HepG2 (cell line): ENCODE data around the gene SRSF8. TPM values are rescaled to one million over a fixed set of nuclear protein-coding genes. Genes with fewer than 3 reads are reported as not detected.

Experiments used
- ARHGAP35 ChIP-seq: sonication (generic); formaldehyde crosslinking; IDR thresholded peaks from 2 replicates; pipeline ENCODE4 v1.9.0; 2022; ENCODE audit warnings: mild to moderate bottlenecking, inconsistent platforms, moderate library complexity, missing genetic modification reagents, borderline replicate concordance
- ATAD3A ChIP-seq: sonication (generic); formaldehyde crosslinking; IDR thresholded peaks from 2 replicates; pipeline ENCODE4 v1.4.0; 2020; ENCODE audit warnings: missing genetic modification reagents
- FLYWCH1 ChIP-seq: sonication (generic); formaldehyde crosslinking; IDR thresholded peaks from 2 replicates; pipeline ENCODE4 v1.8.1; 2023; ENCODE audit warnings: mild to moderate bottlenecking, missing genetic modification reagents
- HDAC2 ChIP-seq: sonication (generic); formaldehyde crosslinking; IDR thresholded peaks from 2 replicates; pipeline ENCODE4 v1.4.0; 2020; ENCODE audit warnings: missing genetic modification reagents
- HNRNPLL ChIP-seq: fragments of 200-400 bp; formaldehyde crosslinking; IDR thresholded peaks from 2 replicates; pipeline ENCODE4 v1.6.1; 2017; ENCODE audit warnings: mild to moderate bottlenecking, low read depth, low read length; ENCODE audit not compliant: poor library complexity, severe bottlenecking
- NAIF1 ChIP-seq: sonication (generic); formaldehyde crosslinking; IDR thresholded peaks from 2 replicates; pipeline ENCODE4 v1.5.0; 2020; ENCODE audit warnings: mild to moderate bottlenecking, missing genetic modification reagents, borderline replicate concordance
- NCOA1 ChIP-seq: sonication (generic); formaldehyde crosslinking; IDR thresholded peaks from 2 replicates; pipeline ENCODE4 v1.9.0; 2021; ENCODE audit warnings: missing genetic modification reagents
- RAD21 ChIP-seq: fragments of 450-650 bp; formaldehyde crosslinking; IDR thresholded peaks from 2 replicates; pipeline ENCODE4 v1.5.0; 2020; ENCODE audit warnings: mild to moderate bottlenecking
- REXO4 ChIP-seq: sonication (generic); formaldehyde crosslinking; IDR thresholded peaks from 2 replicates; pipeline ENCODE4 v1.8.0; 2022; ENCODE audit warnings: missing genetic modification reagents, mild to moderate bottlenecking, borderline replicate concordance
- SMC3 ChIP-seq: IDR thresholded peaks from 2 replicates; pipeline ENCODE4 v1.6.1; 2011; ENCODE audit warnings: low read length, improper control_type of control experiment
- SOX5 ChIP-seq: IDR thresholded peaks from 2 replicates; pipeline ENCODE4 v1.6.1; 2016; ENCODE audit warnings: borderline replicate concordance
- SP1 ChIP-seq, 2 experiments: fragments of 450-650 bp in 1 of 2; sonication (generic) in 1 of 2; formaldehyde crosslinking in 1 of 2; IDR thresholded peaks; 2 replicates each; pipeline versions ENCODE4 v1.4.0 to v1.6.1; 2016 to 2020; ENCODE audit warnings: missing genetic modification reagents in 1 of 2
- SP5 ChIP-seq: IDR thresholded peaks from 2 replicates; pipeline ENCODE4 v1.6.1; 2016; ENCODE audit warnings: low read depth, borderline replicate concordance
- ZBTB20 ChIP-seq: sonication (generic); formaldehyde crosslinking; IDR thresholded peaks from 2 replicates; pipeline ENCODE4 v1.8.1; 2023; ENCODE audit warnings: missing genetic modification reagents, low read depth, mild to moderate bottlenecking, borderline replicate concordance
- ZBTB7B ChIP-seq: sonication (generic); formaldehyde crosslinking; IDR thresholded peaks from 2 replicates; pipeline ENCODE4 v1.4.0; 2020; ENCODE audit warnings: missing genetic modification reagents
- ZBTB8A ChIP-seq: sonication (generic); formaldehyde crosslinking; IDR thresholded peaks from 2 replicates; pipeline ENCODE4 v1.4.0; 2020; ENCODE audit warnings: mild to moderate bottlenecking, low read depth, missing genetic modification reagents, borderline replicate concordance
- ZNF124 ChIP-seq: sonication (generic); formaldehyde crosslinking; IDR thresholded peaks from 2 replicates; pipeline ENCODE4 v1.4.0; 2020; ENCODE audit warnings: missing genetic modification reagents
- ZNF224 ChIP-seq: sonication (generic); formaldehyde crosslinking; IDR thresholded peaks from 2 replicates; pipeline ENCODE4 v1.5.0; 2020; ENCODE audit warnings: mild to moderate bottlenecking, missing genetic modification reagents
- ZNF33B ChIP-seq: sonication (generic); formaldehyde crosslinking; IDR thresholded peaks from 2 replicates; pipeline ENCODE4 v1.5.1; 2020; ENCODE audit warnings: mild to moderate bottlenecking, missing genetic modification reagents
- ZNF546 ChIP-seq: sonication (generic); formaldehyde crosslinking; conservative IDR thresholded peaks from 2 replicates; pipeline ENCODE4 v1.8.1; 2023; ENCODE audit warnings: mild to moderate bottlenecking, missing genetic modification reagents
- ZNF629 ChIP-seq: sonication (generic); formaldehyde crosslinking; conservative IDR thresholded peaks from 2 replicates; pipeline ENCODE4 v1.5.0; 2020; ENCODE audit warnings: missing genetic modification reagents
- ZNF7 ChIP-seq: IDR thresholded peaks from 2 replicates; pipeline ENCODE4 v1.6.1; 2016; ENCODE audit warnings: missing biosample characterization, missing genetic modification reagents
- polyA plus RNA-seq, 8 experiments: library from polyadenylated mRNA; depleted of rRNA in 3 of 8; stranded (reverse) in 7 of 8; unstranded in 1 of 8; fragments of >200 nt; fragmentation: Illumina TruSeq in 4 of 8; extraction: Trizol in 4 of 8; gene quantifications; 2 replicates each; pipeline versions ENCODE4 v1.2.1 to v1.2.3, GENCODE V29; 2011 to 2016; ENCODE audit warnings: low read depth in 4 of 8, missing spikeins in 1 of 8, mixed read lengths in 1 of 8; ENCODE audit not compliant: insufficient read depth in 1 of 8
- total RNA-seq, 5 experiments: library from RNA; depleted of rRNA; stranded (reverse); fragments of >200 nt; fragmentation: Illumina TruSeq; extraction: Trizol; gene quantifications; 2 replicates each; pipeline ENCODE4 v1.2.3, GENCODE V29; 2016; ENCODE audit warnings: low read depth in 1 of 5
- TF ChIP-seq, protein P1 (sequence below): sonication (generic); formaldehyde crosslinking; IDR thresholded peaks from 2 replicates; pipeline ENCODE4 v1.5.1; 2020; ENCODE audit warnings: missing genetic modification reagents, mild to moderate bottlenecking, borderline replicate concordance
- TF ChIP-seq, protein P2 (sequence below): IDR thresholded peaks from 2 replicates; pipeline ENCODE4 v1.6.1; 2012; ENCODE audit warnings: inconsistent platforms
- TF ChIP-seq, protein P3 (sequence below): sonication (generic); formaldehyde crosslinking; IDR thresholded peaks from 2 replicates; pipeline ENCODE4 v1.8.1; 2023; ENCODE audit warnings: mild to moderate bottlenecking, missing genetic modification reagents, borderline replicate concordance
- TF ChIP-seq, protein P4 (sequence below): IDR thresholded peaks from 2 replicates; pipeline ENCODE4 v1.6.1; 2016; ENCODE audit warnings: missing compliant biosample characterization, missing genetic modification reagents, borderline replicate concordance

The SRSF8 gene
- total and polyA plus RNA-seq, 2 of the 13 experiments (the other 11 are each of a cell fraction or from before 2014, with no cell fraction given) = 21.8 to 25.8 TPM

DNA sequence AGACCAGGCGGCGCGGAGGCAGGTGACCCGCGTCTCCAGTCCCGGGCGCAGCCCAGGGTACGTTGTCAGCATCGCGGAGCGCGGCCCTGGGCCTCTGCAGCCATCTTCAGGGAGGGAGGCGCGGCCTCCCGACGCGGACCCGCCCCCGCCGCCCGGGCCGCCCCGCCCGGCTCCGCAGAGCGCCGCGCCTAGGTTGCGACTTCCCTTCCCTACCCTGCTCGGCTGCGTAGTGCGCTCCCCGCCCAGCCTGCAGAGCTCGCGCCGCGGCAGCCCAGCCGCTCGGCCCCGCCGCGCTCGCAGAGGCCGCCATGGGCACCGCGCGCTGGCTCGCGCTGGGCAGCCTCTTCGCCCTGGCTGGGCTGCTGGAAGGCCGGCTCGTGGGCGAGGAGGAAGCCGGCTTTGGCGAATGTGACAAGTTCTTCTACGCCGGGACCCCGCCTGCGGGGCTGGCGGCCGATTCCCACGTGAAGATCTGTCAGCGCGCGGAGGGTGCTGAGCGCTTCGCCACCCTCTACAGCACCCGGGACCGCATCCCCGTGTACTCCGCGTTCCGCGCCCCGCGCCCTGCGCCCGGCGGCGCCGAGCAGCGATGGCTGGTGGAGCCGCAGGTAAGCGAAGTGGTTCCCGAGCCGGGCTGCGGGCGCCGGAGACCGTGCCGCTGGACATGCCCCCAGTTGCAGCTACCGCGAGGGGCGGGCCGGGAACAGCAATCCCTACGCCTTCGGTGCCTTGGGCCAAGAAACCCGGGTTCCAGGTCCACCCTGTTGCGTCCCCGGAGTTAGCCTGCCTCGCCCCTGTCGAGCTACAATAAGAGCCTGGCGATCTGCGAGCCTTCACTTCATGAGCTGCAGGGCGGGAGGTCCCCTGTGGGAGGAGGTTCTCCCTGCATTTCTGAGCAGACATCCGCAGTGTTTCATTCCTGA lies 23.2 kb downstream of the SRSF8 start, which contains the start of gene ENDOD1 (continued):
- TF ChIP-seq REXO4 (no peak), ZBTB20 (CRISPR knock-in tag) (no peak), ZNF33B (CRISPR knock-in tag) (no peak; the same call in 1 of the 2 replicates), ZNF224 (CRISPR knock-in tag) (no peak), SOX5 (CRISPR knock-in tag) (no peak), ZNF7 (CRISPR knock-in tag) (no peak), ZBTB7B (CRISPR knock-in tag) (no peak), ATAD3A (CRISPR knock-in tag) (no peak), ZBTB8A (CRISPR knock-in tag) (no peak), SP1 (IDR thresholded peaks at IDR 0.05) (no peak), SP1 (CRISPR knock-in tag; IDR thresholded peaks at IDR 0.05) (no peak), ZNF546 (CRISPR knock-in tag) (no peak), FLYWCH1 (CRISPR knock-in tag) (no peak), ARHGAP35 (CRISPR knock-in tag) (no peak), NCOA1 (CRISPR knock-in tag) (no peak), ZNF629 (no peak), HDAC2 (CRISPR knock-in tag) (0 out of 2 replicates have a peak, but pooled peaks have one; percentile 33), SMC3 (no peak), SP5 (CRISPR knock-in tag) (no peak), HNRNPLL (peak; percentile 84), ZNF124 (no peak), RAD21 (CRISPR knock-in tag) (no peak), NAIF1 (CRISPR knock-in tag) (no peak)
- TF ChIP-seq, protein P1, sequence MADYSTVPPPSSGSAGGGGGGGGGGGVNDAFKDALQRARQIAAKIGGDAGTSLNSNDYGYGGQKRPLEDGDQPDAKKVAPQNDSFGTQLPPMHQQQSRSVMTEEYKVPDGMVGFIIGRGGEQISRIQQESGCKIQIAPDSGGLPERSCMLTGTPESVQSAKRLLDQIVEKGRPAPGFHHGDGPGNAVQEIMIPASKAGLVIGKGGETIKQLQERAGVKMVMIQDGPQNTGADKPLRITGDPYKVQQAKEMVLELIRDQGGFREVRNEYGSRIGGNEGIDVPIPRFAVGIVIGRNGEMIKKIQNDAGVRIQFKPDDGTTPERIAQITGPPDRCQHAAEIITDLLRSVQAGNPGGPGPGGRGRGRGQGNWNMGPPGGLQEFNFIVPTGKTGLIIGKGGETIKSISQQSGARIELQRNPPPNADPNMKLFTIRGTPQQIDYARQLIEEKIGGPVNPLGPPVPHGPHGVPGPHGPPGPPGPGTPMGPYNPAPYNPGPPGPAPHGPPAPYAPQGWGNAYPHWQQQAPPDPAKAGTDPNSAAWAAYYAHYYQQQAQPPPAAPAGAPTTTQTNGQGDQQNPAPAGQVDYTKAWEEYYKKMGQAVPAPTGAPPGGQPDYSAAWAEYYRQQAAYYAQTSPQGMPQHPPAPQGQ (CRISPR knock-in tag) = no peak
- TF ChIP-seq, protein P2, sequence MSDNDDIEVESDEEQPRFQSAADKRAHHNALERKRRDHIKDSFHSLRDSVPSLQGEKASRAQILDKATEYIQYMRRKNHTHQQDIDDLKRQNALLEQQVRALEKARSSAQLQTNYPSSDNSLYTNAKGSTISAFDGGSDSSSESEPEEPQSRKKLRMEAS = peak; percentile 56
- TF ChIP-seq, protein P3, sequence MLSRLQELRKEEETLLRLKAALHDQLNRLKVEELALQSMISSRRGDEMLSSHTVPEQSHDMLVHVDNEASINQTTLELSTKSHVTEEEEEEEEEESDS (CRISPR knock-in tag) = no peak
- TF ChIP-seq, protein P4, sequence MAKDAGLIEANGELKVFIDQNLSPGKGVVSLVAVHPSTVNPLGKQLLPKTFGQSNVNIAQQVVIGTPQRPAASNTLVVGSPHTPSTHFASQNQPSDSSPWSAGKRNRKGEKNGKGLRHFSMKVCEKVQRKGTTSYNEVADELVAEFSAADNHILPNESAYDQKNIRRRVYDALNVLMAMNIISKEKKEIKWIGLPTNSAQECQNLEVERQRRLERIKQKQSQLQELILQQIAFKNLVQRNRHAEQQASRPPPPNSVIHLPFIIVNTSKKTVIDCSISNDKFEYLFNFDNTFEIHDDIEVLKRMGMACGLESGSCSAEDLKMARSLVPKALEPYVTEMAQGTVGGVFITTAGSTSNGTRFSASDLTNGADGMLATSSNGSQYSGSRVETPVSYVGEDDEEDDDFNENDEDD = peak; percentile 13; the same call in 1 of the 2 replicates
